ENCODE data around the gene LRBA.

Gene LRBA

GRCh38 chr4:150423503-150423902, 591.6 kb downstream of the LRBA start:
- Histone ChIP-seq H4K20me1 (ENCODE audit: insufficient read depth, low read length) (no peaks in the 10 kb centered on the region), H3K9ac (ENCODE audit: low read length) (no peak overlapping the region), H3K9me2 (replicated peaks; ENCODE audit: insufficient read depth, low read length) (no peaks in the 10 kb centered on the region), H3K36me3 (replicated peaks; ENCODE audit: insufficient read depth, low read length) (no peaks in the 10 kb centered on the region), H3K79me2 (ENCODE audit: low read length) (no peaks in the 10 kb centered on the region), H3K27me3 (replicated peaks; ENCODE audit: insufficient read depth, low read length) (no peaks in the 10 kb centered on the region), H3K4me2 (ENCODE audit: low read depth, low read length) (no peak overlapping the region), H3K9me3 (replicated peaks; ENCODE audit: insufficient read depth, low read length) (no peaks in the 10 kb centered on the region), H3F3A (ENCODE audit: insufficient read depth, low read length) (no peaks in the 10 kb centered on the region), H3K27ac (ENCODE audit: low read length) (no peak overlapping the region), H3K4me3 (ENCODE audit: low read length) (no peak overlapping the region), H3K4me1 (ENCODE audit: low read length) (no peaks in the 10 kb centered on the region), H2AFZ (ENCODE audit: low read length) (no peak overlapping the region)
- no peak for DNase-seq
- TF ChIP-seq CTCF (IDR thresholded peaks at IDR 0.05; ENCODE audit: low read length) (no peak), EZH2phosphoT487 (IDR thresholded peaks at IDR 0.05; ENCODE audit: low read length) (no peak), EZH2 (optimal IDR thresholded peaks at IDR 0.05; ENCODE audit: low read depth, low read length) (no peak)

- no peaks in the 10 kb centered on the region for H3K9me2 ChIP-seq (replicated peaks; ENCODE audit: insufficient read depth, low read length)
- no peak overlapping the region for H3K4me2 ChIP-seq (ENCODE audit: low read depth, low read length)
- H3F3A ChIP-seq (ENCODE audit: insufficient read depth, low read length): no peaks in the 10 kb centered on the region
- no peak overlapping the region for H2AFZ ChIP-seq (ENCODE audit: low read length)
- no peak overlapping the region for H3K27ac ChIP-seq (ENCODE audit: low read length)
- H3K4me3 ChIP-seq (ENCODE audit: low read length): no peak overlapping the region
- no peaks in the 10 kb centered on the region for H3K36me3 ChIP-seq (replicated peaks; ENCODE audit: insufficient read depth, low read length)
- no peaks in the 10 kb centered on the region for H3K79me2 ChIP-seq (ENCODE audit: low read length)
- no peaks in the 10 kb centered on the region for H3K4me1 ChIP-seq (ENCODE audit: low read length)
- no peaks in the 10 kb centered on the region for H4K20me1 ChIP-seq (ENCODE audit: insufficient read depth, low read length)
- TF ChIP-seq EZH2phosphoT487 (IDR thresholded peaks at IDR 0.05; ENCODE audit: low read length): no peak
- TF ChIP-seq EZH2 (optimal IDR thresholded peaks at IDR 0.05; ENCODE audit: low read depth, low read length): no peak
- TF ChIP-seq CTCF (IDR thresholded peaks at IDR 0.05; ENCODE audit: low read length): no peak
- DNase-seq: no peak
- H3K9me3 ChIP-seq (replicated peaks; ENCODE audit: insufficient read depth, low read length): no peaks in the 10 kb centered on the region
- H3K27me3 ChIP-seq (replicated peaks; ENCODE audit: insufficient read depth, low read length): no peaks in the 10 kb centered on the region
- H3K9ac ChIP-seq (ENCODE audit: low read length): no peak overlapping the region
Observed at GRCh38 chr4:150423074-150423473, 592.0 kb downstream of the LRBA start.

- TF ChIP-seq EZH2 (optimal IDR thresholded peaks at IDR 0.05; ENCODE audit: low read depth, low read length) (no peak), CTCF (IDR thresholded peaks at IDR 0.05; ENCODE audit: low read length) (no peak), EZH2phosphoT487 (IDR thresholded peaks at IDR 0.05; ENCODE audit: low read length) (no peak)
- no peaks in the 10 kb centered on the region for H3K79me2 ChIP-seq (ENCODE audit: low read length)
- no peak overlapping the region for H3K4me3 ChIP-seq (ENCODE audit: low read length)
- H3K9ac ChIP-seq (ENCODE audit: low read length): no peak overlapping the region
- H3K27me3 ChIP-seq (replicated peaks; ENCODE audit: insufficient read depth, low read length): no peaks in the 10 kb centered on the region
- no peak overlapping the region for H3K27ac ChIP-seq (ENCODE audit: low read length)
- H3K9me2 ChIP-seq (replicated peaks; ENCODE audit: insufficient read depth, low read length): no peaks in the 10 kb centered on the region
- no peaks in the 10 kb centered on the region for H3K36me3 ChIP-seq (replicated peaks; ENCODE audit: insufficient read depth, low read length)
- no peaks in the 10 kb centered on the region for H4K20me1 ChIP-seq (ENCODE audit: insufficient read depth, low read length)
- no peaks in the 10 kb centered on the region for H3F3A ChIP-seq (ENCODE audit: insufficient read depth, low read length)
- no peaks in the 10 kb centered on the region for H3K4me1 ChIP-seq (ENCODE audit: low read length)
- no peak overlapping the region for H2AFZ ChIP-seq (ENCODE audit: low read length)
- DNase-seq: no peak
- no peaks in the 10 kb centered on the region for H3K9me3 ChIP-seq (replicated peaks; ENCODE audit: insufficient read depth, low read length)
- H3K4me2 ChIP-seq (ENCODE audit: low read depth, low read length): no peak overlapping the region
Observed at GRCh38 chr4:150421612-150422011, 593.5 kb downstream of the LRBA start.

Measured in MM.1S (cell line).